Epithelial cell of umbilical artery (primary cell): ENCODE measurements around the gene LCE1D. TPM values are rescaled to one million over a fixed set of nuclear protein-coding genes. Genes with fewer than 3 reads are reported as not detected.

Source experiments
- total RNA-seq: library from RNA; depleted of rRNA; stranded (reverse); fragments of >200 nt; gene quantifications from 2 replicates; pipeline ENCODE4 v1.2.3, GENCODE V29; 2014

Gene LCE1D, protein sequence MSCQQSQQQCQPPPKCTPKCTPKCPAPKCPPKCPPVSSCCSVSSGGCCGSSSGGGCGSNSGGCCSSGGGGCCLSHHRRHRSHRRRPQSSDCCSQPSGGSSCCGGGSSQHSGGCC
- total RNA-seq: not detected in 2 replicates

DNA sequence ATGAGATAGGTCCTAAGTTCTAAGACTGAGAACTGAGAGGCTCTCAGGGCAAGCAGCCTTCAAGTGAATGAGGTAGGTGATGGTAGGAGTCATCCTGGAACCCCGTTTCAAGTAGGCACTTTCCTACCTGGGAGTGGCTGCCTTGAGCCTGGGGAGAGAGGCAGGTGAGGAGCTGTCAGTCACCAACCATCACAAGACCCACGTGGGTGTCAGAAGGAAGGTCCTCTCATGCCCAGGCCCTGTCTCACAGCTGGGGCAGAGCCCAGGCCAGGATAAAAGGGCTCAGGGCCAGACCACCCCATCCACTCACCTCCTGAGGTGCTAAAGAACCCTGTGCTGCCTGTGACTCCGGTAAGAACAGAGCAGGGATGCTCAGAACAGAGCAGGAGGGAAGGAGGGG lies at the start of gene LCE1D:
Gene LCE1D, plus strand, starts transcription at position 301 of the 400 bp plus-strand sequence. CDS start 1,074 bp downstream, outside the sequence.

DNA sequence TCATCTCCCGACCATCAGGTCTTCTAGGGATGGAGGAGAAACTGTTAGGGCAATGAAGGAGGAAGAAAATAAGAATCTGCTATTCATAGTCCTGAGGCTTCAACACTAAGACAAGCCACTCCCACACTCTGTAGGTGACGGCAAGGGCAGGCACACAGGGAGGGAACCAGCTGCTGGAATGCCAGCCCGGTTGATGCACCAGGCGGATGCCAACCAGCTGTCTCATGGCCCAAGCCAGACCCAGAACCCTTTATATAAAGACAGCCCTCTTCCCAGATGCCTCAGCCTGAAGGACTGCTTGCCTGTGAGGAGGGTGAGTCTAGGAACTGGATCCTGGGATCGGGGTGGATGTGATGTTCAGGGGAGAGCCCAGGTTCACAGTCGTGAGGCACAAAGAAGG lies 38.8 kb upstream of the LCE1D start, which contains the start of gene KPRP:
Gene KPRP, plus strand, starts transcription at position 279 of the 400 bp plus-strand sequence. CDS start 1,564 bp downstream, outside the sequence.

DNA sequence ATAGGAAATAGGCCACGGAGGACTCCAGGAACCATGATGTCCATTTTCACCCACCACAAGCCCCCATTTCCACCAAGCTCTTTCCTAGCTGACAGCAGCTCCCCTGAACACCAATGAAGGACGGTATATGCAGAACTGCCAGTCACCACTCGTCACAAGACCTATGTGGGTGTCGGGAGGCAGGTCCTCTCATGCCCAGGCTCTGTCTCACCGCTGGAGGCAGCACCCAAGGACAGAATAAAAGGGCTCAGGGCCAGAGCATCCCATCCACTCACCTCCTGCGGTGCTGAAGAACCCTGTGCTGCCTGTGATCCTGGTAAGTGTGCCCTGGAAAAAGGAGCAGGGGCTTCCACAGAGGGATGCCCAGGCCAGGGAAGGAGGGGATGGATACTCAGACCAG lies 21.6 kb upstream of the LCE1D start, which contains the start of gene LCE1F:
Gene LCE1F, plus strand, starts transcription at position 266 of the 400 bp plus-strand sequence. CDS start 1,232 bp downstream, outside the sequence.

DNA sequence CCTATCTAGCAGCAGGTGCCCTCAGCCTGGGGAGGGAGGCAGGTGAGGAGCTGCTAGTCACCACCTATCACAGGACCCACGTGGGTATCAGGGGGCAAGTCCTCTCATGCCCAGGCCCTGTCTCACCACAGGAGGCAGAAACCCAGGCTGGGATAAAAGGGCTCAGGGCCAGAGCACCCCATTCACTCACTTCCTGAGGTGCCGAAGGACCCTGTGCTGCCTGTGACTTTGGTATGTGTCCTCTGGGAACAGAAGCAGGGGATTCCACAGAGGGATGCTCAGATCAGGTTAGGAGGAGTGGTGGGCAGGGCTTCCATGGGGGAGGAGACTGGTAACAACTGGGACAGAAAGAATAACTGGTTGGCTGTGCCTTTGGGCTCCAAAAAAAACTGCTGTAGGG lies 10.4 kb upstream of the LCE1D start, which contains the start of gene LCE1E:
Gene LCE1E, plus strand, starts transcription at position 181 of the 400 bp plus-strand sequence. CDS start 1,043 bp downstream, outside the sequence.

DNA sequence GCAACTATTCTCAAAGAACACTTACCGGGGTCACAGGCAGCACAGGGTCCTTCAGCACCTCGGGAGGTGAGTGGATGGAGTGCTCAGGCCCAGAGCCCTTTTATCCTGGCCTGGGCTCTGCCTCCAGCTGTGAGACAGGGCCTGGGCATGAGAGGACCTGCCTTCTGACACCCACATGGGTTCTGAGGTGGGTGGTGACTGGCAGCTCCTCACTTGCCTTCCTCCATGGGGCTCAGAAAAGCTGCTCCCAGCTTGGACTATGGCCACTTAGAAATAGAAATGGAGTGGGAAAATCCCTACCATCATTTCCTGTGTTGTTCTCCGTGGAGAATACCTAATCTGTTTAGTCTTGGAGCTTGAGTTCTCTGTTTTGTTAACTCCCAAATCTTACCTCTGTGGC lies 10.1 kb downstream of the LCE1D start, which contains the start of gene LCE1C:
Gene LCE1C, minus strand, starts transcription at position 76 of the 400 bp plus-strand sequence. CDS start 1,173 bp downstream, outside the sequence.

DNA sequence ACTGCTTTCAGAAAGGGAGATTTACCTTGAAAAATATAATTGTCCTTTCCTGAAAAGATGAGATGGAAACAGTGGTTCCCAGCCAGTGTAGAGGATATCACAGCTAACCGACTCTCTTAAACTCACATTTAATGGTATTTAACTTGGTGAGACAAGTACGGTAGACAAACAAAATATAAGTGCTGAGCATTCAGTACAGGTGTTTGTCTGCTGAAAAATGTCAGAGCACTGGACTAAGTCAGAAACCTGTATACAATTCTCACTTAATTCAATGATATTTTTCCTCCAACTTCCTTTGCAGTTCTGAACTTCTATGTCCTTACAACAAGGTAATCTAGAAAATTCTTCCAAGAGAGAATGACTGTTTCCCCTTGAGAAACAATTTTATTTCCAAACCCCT lies 15.2 kb downstream of the LCE1D start, which contains the start of gene LCE1B:
Gene LCE1B, plus strand, starts transcription at position 301 of the 400 bp plus-strand sequence. CDS start 476 bp downstream, outside the sequence.

DNA sequence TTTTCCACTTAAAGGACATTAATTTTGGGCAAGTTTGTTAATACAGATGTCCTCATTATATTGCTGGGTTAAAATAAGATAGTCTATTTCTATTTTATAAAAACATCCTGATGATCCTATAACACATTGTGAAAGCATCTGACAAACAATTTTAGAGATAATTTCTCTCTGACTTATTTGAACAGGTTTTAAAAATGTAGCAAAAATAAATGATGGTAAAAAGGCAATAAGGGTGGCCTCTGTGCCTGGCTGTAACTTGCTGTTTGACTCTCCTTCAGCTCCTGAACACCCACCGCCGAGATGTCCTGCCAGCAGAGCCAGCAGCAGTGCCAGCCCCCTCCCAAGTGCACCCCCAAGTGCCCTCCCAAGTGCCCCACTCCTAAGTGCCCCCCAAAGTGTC lies 30.7 kb downstream of the LCE1D start, which contains the start of gene LCE1A:
Gene LCE1A, plus strand, starts transcription at position 301 of the 400 bp plus-strand sequence. Its CDS starts 0 bp downstream, at position 301.

DNA sequence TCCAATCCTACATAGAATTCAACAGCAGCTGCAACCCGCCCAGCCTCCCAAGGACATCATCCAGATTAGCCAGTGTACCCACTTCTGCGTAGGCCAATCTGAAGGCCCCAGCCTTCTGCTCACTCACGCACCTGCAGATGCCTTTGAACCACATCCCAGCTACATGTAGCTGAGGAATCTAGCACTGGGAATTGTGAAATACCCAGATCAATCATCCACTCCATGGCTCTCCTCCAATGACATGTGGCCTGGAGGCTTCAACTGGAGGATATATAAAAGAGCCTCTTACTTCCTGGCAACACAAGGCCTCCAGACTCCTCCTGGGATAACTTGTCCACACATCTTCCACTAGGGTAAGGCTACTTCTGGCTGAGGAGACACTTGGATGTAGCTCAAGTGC lies 46.0 kb downstream of the LCE1D start, which contains the start of gene LCE6A:
Gene LCE6A, plus strand, starts transcription at position 301 of the 400 bp plus-strand sequence. CDS start 665 bp downstream, outside the sequence.

Other genes starting within 250 kb of the LCE1D start
- gene LCE3E, start 229.9 kb upstream of the LCE1D start, total RNA-seq: not detected in 2 replicates
- not detected in 2 replicates for gene LCE3D, start 216.2 kb upstream of the LCE1D start, total RNA-seq
- gene LCE3C, start 196.5 kb upstream of the LCE1D start, total RNA-seq: not detected in 2 replicates
- gene LCE3B, start 182.9 kb upstream of the LCE1D start, total RNA-seq: not detected in 2 replicates
- not detected in 2 replicates for gene LCE3A, start 173.6 kb upstream of the LCE1D start, total RNA-seq
- gene LCE2D, start 133.3 kb upstream of the LCE1D start, total RNA-seq: not detected in 2 replicates
- gene LCE2C, start 121.4 kb upstream of the LCE1D start, total RNA-seq: not detected in 2 replicates
- gene LCE2B, start 110.6 kb upstream of the LCE1D start, total RNA-seq: not detected in 2 replicates
- gene LCE2A, start 98.4 kb upstream of the LCE1D start, total RNA-seq: not detected in 2 replicates
- not detected in 2 replicates for gene LCE4A, start 88.6 kb upstream of the LCE1D start, total RNA-seq
- gene KPRP, start 38.7 kb upstream of the LCE1D start, total RNA-seq: not detected in 2 replicates
- gene LCE1F, start 21.6 kb upstream of the LCE1D start, total RNA-seq: not detected in 2 replicates
- gene LCE1E, start 10.5 kb upstream of the LCE1D start, total RNA-seq: not detected in 2 replicates
- gene LCE1C, start 9.9 kb downstream of the LCE1D start, total RNA-seq: not detected in 2 replicates
- gene LCE1B, start 15.2 kb downstream of the LCE1D start, total RNA-seq: not detected in 2 replicates
- not detected in 2 replicates for gene LCE1A, start 30.8 kb downstream of the LCE1D start, total RNA-seq
- not detected in 2 replicates for gene LCE6A, start 46.1 kb downstream of the LCE1D start, total RNA-seq
- not detected in 2 replicates for gene LCE7A, start 63.3 kb downstream of the LCE1D start, total RNA-seq
- not detected in 2 replicates for gene SMCP, start 81.6 kb downstream of the LCE1D start, total RNA-seq
- not detected in 2 replicates for gene IVL, start 111.8 kb downstream of the LCE1D start, total RNA-seq
- not detected in 2 replicates for gene SPRR5, start 150.5 kb downstream of the LCE1D start, total RNA-seq
- not detected in 2 replicates for gene SPRR4, start 173.9 kb downstream of the LCE1D start, total RNA-seq
- gene SPRR1A, start 187.4 kb downstream of the LCE1D start, total RNA-seq: not detected in 2 replicates
- gene SPRR3, start 205.0 kb downstream of the LCE1D start, total RNA-seq: not detected in 2 replicates
- gene SPRR1B, start 234.5 kb downstream of the LCE1D start, total RNA-seq: not detected in 2 replicates
- gene SPRR2D, start 244.4 kb downstream of the LCE1D start, total RNA-seq: not detected in 2 replicates